GM18499 (cell line): ENCODE measurements around the gene HOXB3.

Source experiments
- ATAC-seq: cut with Tn5 transposase; IDR thresholded peaks from one replicate; pipeline ENCODE4 v1.9.1; 2021; ENCODE audit warnings: moderate number of reproducible peaks; ENCODE audit not compliant: insufficient read depth, unreplicated experiment

The HOXB3 gene

DNA sequence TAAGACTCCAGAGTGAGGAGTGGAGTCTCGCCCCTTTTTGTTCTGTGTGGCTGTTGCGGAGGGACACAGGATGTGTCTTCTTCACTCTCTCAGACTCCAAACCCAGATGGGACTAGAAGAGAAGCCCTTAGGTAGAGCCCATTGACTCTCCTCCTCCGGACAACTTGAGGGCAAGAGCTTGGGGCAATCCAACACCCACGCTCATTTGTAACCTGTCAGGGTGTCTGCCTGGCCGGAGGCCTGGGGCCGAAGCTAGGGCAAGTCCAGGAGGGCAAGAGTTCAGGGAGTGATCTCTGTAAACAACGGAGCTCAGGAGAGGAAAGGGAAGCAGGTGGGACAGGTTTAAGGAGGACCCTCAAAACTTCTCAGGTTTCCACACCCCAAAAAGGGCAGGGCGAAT is 57.8 kb downstream of the HOXB3 start:
- ATAC-seq, result no peak

DNA sequence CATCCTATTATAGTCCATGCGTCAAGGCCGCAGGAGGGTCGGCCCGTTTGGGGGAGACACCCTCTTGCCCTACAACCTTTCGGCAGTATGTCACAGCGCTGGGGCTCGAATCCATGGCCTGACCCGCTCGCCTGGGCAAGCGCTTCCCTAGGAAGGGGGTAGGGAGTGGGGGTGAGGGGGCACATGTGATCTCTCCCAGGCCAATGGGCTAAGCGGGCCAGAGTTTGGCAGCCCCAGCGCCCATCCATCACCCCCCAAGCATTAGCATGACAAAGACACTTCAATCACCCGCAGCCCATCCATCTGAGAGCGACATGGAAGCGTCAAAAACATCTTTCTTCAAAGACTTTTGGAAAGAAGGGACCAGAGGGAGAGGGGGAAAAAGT is 59.2 kb downstream of the HOXB3 start, which contains the start of gene HOXB1:
Gene HOXB1, minus strand, starts transcription at position 125 of the 386 bp plus-strand sequence. Its CDS starts 107 bp downstream, at position 18.
- no peak for ATAC-seq

GRCh38 chr17:48530208-48530886 is 59.7 kb downstream of the HOXB3 start:
- no peak for ATAC-seq

DNA sequence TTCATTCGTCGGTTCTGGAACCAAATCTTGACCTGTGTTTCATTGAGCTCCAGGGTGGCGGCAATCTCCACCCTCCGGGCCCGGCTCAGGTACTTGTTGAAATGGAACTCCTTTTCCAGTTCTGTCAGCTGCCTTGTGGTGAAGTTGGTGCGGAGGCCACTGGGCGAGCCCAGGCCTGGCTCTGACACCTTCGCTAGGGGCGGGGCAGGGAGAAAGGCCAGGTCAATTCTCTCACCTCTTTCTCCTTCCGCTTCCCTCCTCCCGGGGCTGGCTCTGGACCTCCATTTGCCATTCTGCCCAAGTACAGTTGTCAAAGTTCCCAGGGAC is 60.4 kb downstream of the HOXB3 start:
- ATAC-seq, result no peak

- no peak for ATAC-seq
These were observed 60.9 kb downstream of the HOXB3 start for GRCh38 chr17:48528936-48529682.

DNA sequence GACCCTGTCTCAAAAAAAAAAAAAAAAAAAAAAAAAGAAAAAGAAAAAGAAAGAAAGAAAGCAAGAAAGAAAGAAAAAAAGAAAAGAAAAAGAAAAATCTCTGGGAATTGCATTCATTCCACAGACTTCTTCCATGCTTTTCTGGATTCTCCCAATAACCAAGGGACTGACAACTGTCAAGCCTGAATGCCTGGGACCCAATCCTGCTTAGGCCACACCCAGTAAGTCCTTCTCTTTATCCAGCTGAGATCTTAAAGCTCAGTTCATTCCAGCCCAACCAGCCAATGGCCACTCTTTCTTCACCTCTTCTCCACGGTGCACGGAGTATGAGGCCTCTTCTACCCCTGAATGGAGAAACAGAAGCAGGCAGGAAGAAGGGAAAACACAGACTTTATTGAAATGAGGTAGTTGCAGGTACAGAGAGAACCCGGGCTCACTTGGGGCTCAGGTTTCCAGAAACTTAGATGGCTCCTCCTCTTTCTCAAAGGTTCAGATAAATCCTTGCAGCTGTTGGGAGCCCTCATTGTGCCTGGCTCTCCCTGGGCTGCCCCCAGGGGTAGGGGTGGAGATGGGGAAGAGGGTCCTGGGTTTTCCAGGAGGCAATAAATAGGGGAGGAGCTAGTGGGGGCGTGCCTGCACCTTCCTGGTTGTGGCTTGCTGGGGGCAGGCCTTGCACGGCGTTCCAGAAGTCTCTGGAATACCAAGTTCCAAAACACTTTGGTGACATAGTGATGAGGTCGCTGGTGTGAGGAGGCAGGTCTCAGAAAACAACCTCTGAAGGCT is 61.7 kb downstream of the HOXB3 start:
- ATAC-seq, result no peak

GRCh38 chr17:48527547-48527932 is 62.5 kb downstream of the HOXB3 start:
- ATAC-seq, result no peak

- no peak for ATAC-seq
These were observed 63.2 kb downstream of the HOXB3 start for GRCh38 chr17:48526608-48527546.

GRCh38 chr17:48523010-48523409 is 67.0 kb downstream of the HOXB3 start:
- no peak for ATAC-seq

- ATAC-seq, result no peak
These were observed 67.9 kb downstream of the HOXB3 start for GRCh38 chr17:48522031-48522653.

GRCh38 chr17:48520631-48521079 is 69.4 kb downstream of the HOXB3 start:
- no peak for ATAC-seq

DNA sequence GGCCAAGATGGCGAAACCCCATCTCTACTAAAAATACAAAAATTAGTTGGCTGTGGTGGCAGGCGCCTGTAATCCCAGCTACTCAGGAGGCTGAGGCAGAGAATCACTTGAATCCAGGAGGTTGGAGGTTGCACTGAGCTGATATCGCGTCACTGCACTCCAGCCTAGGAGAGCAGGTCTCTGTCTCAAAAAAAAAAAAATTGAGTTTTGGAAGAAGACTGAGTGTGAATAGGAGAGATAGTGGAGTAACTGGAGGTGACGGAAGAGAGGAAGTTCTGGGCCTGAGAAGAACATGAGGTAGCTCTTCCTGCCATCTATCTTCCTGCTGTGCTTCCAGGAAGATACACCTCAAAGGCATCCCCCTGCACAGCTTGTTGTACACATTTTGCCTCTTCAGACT is 70.6 kb downstream of the HOXB3 start:
- ATAC-seq, result no peak

DNA sequence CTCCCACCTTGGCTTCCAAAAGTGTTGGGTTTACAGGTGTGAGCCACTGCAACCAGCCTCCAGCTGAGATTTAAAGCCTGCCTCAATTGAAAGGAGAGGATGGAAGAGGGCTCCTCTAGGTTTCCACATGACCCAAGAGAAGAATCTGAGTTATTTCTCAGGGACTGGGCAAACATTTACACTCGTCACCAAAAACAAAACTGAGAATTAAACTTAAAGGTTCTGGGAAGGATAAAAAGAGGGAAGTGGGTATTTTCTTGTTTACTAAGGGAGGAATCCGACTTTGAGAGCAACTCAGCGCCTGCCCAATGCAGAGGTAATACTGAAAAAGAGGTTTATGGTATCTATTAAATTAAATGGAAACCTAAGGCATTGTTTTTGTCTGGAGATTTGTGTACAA is 72.6 kb downstream of the HOXB3 start:
- no peak for ATAC-seq

DNA sequence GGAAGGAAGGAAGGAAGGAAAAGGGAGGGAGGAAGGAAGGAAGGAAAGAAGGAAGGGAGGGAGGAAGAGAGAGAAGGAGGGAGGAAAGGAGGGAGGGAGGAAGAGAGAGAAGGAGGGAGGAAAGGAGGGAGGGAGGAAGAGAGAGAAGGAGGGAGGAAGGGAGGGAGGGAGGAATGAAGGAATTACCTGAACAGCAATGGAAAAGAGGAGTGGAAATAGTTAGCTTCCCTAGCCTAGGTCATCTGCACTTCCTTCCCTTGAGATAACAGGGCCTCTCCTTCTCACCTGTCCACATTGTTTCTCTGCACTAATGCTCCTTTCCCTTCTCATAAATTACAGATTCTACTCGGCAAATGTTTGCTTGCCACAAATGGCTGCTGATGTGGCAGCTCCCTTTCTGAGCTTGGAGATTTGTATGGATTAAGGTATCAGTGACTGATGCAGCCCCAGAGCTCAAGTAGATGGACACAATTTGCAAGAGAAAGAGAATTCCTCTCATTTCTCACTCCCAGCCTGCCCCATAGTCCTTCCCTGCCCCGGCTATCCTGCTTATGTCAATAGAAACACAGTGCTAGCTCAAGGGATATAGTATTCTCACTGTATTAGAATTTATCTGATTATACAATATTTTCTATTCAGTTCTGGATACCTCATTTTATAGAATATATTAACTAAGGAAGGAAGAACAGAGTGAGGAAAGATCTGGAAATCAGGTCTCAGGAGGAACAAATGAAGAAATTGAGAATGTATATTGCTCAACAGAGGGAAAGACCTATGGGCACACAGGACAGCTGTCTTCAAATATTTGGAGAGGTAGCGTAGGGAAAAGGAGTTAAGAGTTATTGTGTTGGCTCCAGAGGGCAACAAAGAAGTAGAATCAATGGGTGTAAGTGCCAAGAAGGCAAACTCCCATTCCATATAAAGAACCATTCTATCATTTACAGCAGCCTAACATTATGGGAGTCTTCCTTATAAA is 73.8 kb downstream of the HOXB3 start:
- no peak for ATAC-seq

DNA sequence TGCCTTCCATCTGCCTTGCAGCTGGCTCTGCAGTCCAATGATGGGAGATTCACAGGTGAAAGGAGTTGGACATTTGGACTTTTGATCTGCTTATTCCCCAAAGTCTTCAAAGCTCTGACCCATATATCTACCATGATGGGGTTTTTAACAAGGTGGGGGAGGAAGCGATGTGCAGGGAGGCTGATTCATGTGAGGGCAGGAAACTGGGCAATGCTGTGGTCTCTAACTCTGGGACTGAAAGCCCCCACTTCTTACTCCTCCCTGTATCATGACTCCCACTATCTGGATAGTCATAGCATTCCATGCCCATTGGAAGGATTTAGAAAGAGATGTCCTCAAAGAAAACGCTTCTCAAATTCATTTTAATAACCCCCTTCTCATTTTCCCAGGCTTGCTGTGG is 75.6 kb downstream of the HOXB3 start:
- ATAC-seq, result no peak

DNA sequence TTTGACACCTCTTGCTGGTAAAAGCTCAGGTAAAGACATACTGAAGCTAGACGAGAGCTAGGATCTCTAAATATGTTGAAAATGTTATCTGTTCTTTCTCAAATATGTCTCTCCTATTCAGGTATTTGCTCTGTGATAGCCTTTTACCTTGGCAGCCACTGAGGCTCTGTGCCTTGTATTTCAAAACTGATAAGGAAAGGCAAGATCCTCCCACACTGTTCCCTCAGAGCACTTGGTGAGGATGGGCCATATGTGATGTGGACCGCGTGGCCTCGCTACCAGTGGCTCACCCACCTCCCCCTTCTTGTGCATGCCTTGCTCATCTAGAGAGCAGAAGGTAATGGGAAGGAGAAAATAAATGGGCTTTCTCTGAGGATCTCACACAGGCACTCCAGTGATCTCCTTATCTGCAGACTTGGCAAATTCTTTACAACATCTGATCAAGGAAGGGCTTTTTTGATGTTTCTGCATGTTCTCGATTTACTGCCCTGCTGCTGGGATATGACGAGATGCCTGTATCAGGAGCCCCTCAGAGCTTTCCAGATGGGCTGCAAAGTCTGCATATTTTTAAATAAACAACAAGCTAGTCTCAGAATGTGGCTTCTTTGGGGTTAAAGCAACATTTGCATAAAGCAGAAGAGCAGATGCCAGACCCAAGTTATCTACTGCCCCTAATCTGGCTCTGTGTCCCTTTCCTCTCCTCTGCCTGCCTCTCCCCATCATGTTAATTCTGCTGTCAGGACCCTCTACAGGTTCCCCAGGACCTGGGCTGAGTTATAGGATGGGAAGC is 76.2 kb downstream of the HOXB3 start:
- ATAC-seq, result no peak

- no peak for ATAC-seq
These were observed 76.9 kb downstream of the HOXB3 start for GRCh38 chr17:48513097-48513496.
